Activated CD4-positive, alpha-beta memory T cell treated with anti-CD3 and anti-CD28 coated beads, Interleukin-2, amount 10 ng/mL, durations not matched to agents 7 days and 5 days (primary cell): ENCODE measurements around the gene CTCFL. TPM values are rescaled to one million over a fixed set of nuclear protein-coding genes. Genes with fewer than 3 reads are reported as not detected.

ENCODE experiments used
- CTCF ChIA-PET: fragments of 350-600 bp; sonication (Branson Sonifier 250); formaldehyde crosslinking; loops from one replicate; lab custom pipeline; 2021; ENCODE audit warnings: antibody characterized with exemption, inconsistent platforms; lab: Charles Lee
- POLR2A ChIA-PET: fragments of 350-600 bp; sonication (Branson Sonifier 250); formaldehyde crosslinking; loops from one replicate; lab custom pipeline; 2021; ENCODE audit warnings: antibody characterized with exemption; lab: Charles Lee
- DNase-seq: peaks from one replicate; pipeline ENCODE4 v3.0.0-alpha.2; 2020
- H3K27ac Mint-ChIP-seq: one replicate; pipeline ENCODE4 v1.8.0; 2021; ENCODE audit warnings: mild to moderate bottlenecking, mixed read lengths
- H3K27me3 Mint-ChIP-seq: one replicate; pipeline ENCODE4 v1.8.0; 2021; ENCODE audit warnings: mixed read lengths
- H3K36me3 Mint-ChIP-seq: one replicate; pipeline ENCODE4 v1.8.0; 2021; ENCODE audit warnings: low read depth, mixed read lengths
- H3K4me1 Mint-ChIP-seq: one replicate; pipeline ENCODE4 v1.8.0; 2021; ENCODE audit warnings: mixed read lengths
- H3K4me3 Mint-ChIP-seq: one replicate; pipeline ENCODE4 v1.8.0; 2021; ENCODE audit warnings: mild to moderate bottlenecking, mixed read lengths
- H3K9me3 Mint-ChIP-seq: one replicate; pipeline ENCODE4 v1.8.0; 2021; ENCODE audit warnings: mixed read lengths
- total RNA-seq, 2 experiments: library from RNA; stranded (reverse); gene quantifications; one replicate each; pipeline ENCODE4 v1.2.3, GENCODE V29; 2021

CTCFL gene
- total RNA-seq, 2 experiments from 2014 or later: not detected

DNA sequence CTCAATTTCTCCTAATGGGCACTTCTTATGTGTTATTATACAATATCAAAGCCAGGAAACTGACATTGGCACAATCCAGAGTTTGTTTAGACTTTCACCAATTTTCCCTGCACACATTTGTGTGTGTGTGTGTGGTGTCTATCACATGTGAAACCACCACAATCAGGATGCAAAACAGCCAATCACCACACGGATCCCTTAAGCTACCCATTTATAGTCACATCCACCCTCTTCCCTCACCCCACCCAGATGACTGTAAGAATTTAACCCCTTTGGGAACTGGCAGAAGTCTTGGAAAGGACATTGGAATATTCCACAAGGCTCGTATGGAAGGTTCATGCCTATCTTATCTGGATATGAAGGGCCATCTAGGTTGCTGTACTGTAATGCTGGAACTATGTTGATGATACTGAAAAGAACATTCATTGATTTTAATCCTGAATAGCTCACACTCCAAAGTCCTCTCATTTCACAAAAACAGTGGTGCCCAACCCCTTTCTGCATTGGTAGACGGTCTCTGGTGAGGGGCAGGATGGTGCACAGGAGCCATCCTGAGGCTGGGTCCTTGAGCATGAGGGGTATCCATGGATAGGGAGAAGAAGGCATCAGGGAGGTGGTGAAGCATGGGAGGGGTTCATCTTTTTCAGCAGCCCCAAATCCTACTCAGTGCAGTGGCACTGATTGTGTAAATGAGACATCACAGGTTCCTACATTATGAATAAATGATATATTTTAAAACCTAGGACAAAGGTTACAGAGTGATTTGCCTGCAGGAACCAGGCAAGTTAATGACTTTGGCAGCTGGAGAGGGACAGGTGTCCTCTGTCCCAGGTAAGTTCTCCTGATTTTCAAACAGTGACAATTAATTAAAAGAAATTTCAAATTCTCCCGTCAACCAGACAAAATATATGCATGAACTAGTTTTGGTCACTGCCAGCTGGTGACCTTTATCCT, 12.1 kb upstream of the CTCFL start:
- H3K9me3 Mint-ChIP-seq: no peaks in the 10 kb centered on the region
- ChIA-PET CTCF (no interaction called here), POLR2A (no interaction called here)
- peaks cover 49% of the 10 kb centered on the region for H3K27me3 Mint-ChIP-seq
- no peak for DNase-seq
- H3K4me1 Mint-ChIP-seq: no peaks in the 10 kb centered on the region
- H3K4me3 Mint-ChIP-seq: no peak overlapping the region
- H3K27ac Mint-ChIP-seq: no peak overlapping the region
- H3K36me3 Mint-ChIP-seq: no peaks in the 10 kb centered on the region

DNA sequence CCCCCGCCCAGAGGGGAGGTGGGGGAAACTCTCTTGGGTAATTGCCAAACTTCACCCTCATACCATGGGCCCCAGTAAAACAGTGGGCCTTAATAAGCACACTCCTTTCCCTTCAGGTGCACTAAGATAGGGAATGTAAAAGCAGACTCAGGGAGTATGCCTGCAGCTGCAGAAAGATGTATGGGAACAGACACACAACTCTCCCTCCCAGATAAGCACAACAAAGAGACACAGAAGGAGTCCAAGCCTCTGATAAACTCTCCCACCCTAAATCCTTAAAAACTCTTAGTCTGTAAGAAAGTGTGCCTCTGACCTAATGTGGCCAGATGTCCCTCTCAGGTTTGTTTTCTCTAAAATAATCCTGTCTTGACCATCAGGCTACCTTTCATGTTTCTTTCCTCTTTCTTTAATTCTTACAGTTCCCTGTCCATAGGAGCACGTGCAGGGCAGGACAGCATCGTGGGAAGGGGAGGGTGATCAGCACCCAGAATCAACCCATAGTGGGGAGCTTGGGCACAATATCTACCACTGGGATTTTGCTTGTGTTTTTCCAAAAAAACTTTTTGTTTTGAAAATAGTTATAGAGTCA, 11.3 kb upstream of the CTCFL start:
- ChIA-PET POLR2A (no interaction called here), CTCF (no interaction called here)
- Mint-ChIP-seq H3K27ac (no peak overlapping the region), H3K9me3 (no peaks in the 10 kb centered on the region), H3K4me3 (no peak overlapping the region), H3K36me3 (no peaks in the 10 kb centered on the region), H3K4me1 (no peaks in the 10 kb centered on the region), H3K27me3 (peaks cover 48% of the 10 kb centered on the region)
- DNase-seq: no peak

DNA sequence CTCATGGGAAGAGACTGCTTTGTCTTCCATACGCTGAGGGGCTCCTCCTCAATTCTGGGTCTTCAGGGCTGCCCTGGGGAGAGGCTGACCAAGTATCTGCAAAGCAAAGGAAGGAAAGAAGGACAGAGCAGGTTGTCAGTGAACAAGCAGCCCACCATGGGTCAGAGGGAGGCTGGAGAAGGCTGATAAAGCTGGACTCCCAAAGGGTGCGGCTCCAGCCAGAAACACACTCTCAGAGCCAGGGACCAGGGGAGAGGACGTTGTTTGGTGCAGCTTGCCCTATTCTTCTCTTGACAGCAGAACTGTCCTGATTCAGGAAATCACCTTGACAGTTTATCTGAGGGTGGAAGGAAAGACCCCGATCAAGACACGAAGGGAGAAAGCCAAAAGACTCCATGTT, 10.4 kb upstream of the CTCFL start:
- Mint-ChIP-seq H3K27ac (no peak overlapping the region), H3K4me1 (no peaks in the 10 kb centered on the region), H3K36me3 (no peaks in the 10 kb centered on the region), H3K27me3 (peaks cover 49% of the 10 kb centered on the region), H3K4me3 (no peak overlapping the region), H3K9me3 (no peaks in the 10 kb centered on the region)
- DNase-seq: no peak
- CTCF ChIA-PET: no interaction called here
- POLR2A ChIA-PET: no interaction called here

DNA sequence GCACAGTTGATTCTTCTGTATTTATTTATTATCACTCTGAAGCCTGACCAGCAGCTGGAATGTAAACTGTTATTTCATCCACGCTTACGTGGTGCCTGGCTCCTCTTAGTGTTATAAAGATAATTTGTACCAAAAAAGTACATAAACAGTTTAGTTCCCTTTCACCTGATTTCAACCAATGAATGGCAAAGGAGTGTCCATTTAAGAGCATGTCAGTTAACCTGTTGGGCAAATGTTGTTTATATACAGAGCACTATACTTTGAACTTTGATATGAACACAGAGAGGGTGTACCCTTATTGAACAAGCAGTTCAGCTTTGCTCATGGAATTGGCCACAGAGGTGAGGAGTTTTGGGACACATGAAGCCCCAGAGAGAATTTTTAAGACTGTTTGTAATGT, 7.2 kb upstream of the CTCFL start:
- CTCF ChIA-PET: interaction anchor here (1.1 kb wide), 1 partner anchor 10 kb away, joined by 4 read pairs; no protein-coding TSS in a partner anchor
- DNase-seq: no peak
- peaks cover 37% of the 10 kb centered on the region for H3K27me3 Mint-ChIP-seq
- POLR2A ChIA-PET: interaction anchor here (1.0 kb wide), 1 partner anchor 11 kb away, joined by 3 read pairs; no protein-coding TSS in a partner anchor
- H3K36me3 Mint-ChIP-seq: no peaks in the 10 kb centered on the region
- H3K4me1 Mint-ChIP-seq: no peaks in the 10 kb centered on the region
- H3K9me3 Mint-ChIP-seq: no peaks in the 10 kb centered on the region
- H3K27ac Mint-ChIP-seq: no peak overlapping the region
- H3K4me3 Mint-ChIP-seq: no peak overlapping the region

DNA sequence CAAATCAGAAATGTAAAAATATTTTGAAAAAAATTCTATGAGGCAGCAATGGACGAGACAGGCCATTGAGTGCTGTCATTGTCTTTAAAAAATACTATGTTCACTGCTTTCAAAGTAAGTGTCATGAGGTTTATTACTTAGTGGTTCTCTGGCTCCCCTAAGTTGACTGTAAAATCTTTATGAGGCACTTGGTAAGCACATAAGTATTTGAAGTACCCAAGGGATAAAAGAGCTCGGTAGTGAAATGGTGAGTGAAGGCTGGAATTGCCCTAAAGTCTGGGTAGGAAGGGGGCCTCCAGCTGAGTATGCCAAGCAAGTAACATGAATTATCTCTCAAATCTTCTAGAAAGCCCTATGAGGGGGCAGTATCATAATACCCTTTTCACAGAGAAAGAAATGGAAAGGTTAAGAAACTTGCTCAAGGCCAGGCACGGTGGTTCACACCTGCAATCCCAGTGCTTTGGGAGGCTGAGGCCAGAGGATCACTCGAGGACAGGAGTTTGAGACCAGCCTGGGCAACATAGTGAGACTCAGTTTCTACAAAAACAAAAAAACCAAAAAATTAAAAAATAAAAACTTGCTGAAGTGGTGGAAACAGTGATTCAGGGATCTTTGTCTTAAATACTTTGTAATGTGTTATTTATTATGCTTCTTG, 5.5 kb upstream of the CTCFL start:
- H3K27ac Mint-ChIP-seq: no peak overlapping the region
- no peaks in the 10 kb centered on the region for H3K4me1 Mint-ChIP-seq
- no peaks in the 10 kb centered on the region for H3K9me3 Mint-ChIP-seq
- CTCF ChIA-PET: interaction anchor here (0.6 to 1.9 kb wide), 2 partner anchors 10 to 865 kb away, joined by 3 to 4 read pairs; no protein-coding TSS in a partner anchor
- peaks cover 20% of the 10 kb centered on the region for H3K27me3 Mint-ChIP-seq
- H3K36me3 Mint-ChIP-seq: no peaks in the 10 kb centered on the region
- H3K4me3 Mint-ChIP-seq: no peak overlapping the region
- no peak for DNase-seq
- POLR2A ChIA-PET: no interaction called here

DNA sequence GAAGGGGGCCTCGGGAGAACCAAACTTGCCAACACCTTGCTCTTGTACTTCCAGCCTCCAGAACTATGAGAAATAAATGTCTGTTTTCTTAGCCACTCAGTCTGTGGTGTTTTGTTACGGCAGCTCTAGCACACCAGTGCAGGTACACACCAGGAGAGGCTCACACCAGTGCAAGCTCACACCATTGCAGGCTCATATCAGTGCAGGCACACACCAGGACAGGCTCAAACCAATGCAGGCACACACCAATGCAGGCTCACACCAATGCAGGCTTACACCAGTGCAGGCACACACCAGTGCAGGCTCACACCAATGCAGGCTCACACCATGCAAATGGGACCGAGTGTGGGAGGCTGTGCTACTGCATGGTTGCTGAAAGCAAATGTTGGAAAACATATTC, 4.9 kb upstream of the CTCFL start:
- Mint-ChIP-seq H3K27ac (no peak overlapping the region), H3K4me1 (no peaks in the 10 kb centered on the region), H3K4me3 (no peak overlapping the region), H3K9me3 (no peaks in the 10 kb centered on the region), H3K36me3 (no peaks in the 10 kb centered on the region), H3K27me3 (peaks cover 15% of the 10 kb centered on the region)
- DNase-seq: no peak
- CTCF ChIA-PET: interaction anchor here (1.9 kb wide), 1 partner anchor 10 kb away, joined by 4 read pairs; no protein-coding TSS in a partner anchor
- POLR2A ChIA-PET: no interaction called here

DNA sequence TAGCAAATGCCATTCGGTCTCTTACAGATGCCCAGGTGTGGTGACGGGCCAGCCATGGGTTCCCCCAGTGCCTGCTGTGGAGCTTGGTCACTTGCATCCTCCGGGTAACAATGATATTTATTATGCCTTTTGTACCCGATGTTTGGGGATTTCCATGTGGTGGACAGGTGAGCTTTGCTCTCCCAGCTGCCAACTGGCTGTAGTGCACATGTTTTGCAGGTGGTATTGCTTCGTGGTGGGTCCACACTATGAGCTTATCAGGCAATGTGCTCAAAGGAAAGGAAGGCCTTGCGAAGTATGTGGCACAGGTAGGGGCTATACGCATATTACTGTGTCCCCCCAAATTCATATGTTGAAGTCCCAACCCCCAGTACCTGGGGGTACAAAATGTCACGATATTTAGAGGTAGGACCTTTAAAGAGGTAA, 4.2 kb upstream of the CTCFL start:
- H3K27ac Mint-ChIP-seq: no peak overlapping the region
- H3K4me3 Mint-ChIP-seq: no peak overlapping the region
- POLR2A ChIA-PET: no interaction called here
- no peaks in the 10 kb centered on the region for H3K36me3 Mint-ChIP-seq
- H3K4me1 Mint-ChIP-seq: no peaks in the 10 kb centered on the region
- no peaks in the 10 kb centered on the region for H3K9me3 Mint-ChIP-seq
- CTCF ChIA-PET: no interaction called here
- H3K27me3 Mint-ChIP-seq: peaks cover 12% of the 10 kb centered on the region
- DNase-seq: no peak

DNA sequence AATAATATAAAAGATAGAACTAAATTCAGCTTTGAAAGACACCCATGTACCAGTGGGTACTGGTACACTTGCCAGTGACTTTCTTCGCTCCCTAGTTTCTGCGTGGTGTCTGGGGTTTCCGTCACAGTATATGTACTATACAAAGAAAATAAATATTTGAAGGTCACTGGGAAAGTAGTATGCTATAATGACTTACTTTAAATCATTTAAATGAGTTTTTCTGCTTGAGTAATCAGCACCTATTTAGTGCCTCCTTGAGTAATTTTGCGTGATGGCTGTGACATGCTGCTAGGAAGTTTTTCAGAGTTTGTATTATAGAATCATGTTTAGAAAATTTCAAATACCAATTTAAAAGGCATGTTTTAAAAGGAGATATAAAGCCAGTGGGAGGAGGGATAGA, 3.2 kb upstream of the CTCFL start:
- Mint-ChIP-seq H3K36me3 (no peaks in the 10 kb centered on the region), H3K9me3 (no peaks in the 10 kb centered on the region), H3K4me1 (peaks cover 4% of the 10 kb centered on the region), H3K27me3 (peaks cover 12% of the 10 kb centered on the region), H3K27ac (no peak overlapping the region), H3K4me3 (no peak overlapping the region)
- ChIA-PET CTCF (interaction anchor here (0.8 kb wide), 1 partner anchor 61 kb away, joined by 3 read pairs; no protein-coding TSS in a partner anchor), POLR2A (no interaction called here)
- DNase-seq: no peak

DNA sequence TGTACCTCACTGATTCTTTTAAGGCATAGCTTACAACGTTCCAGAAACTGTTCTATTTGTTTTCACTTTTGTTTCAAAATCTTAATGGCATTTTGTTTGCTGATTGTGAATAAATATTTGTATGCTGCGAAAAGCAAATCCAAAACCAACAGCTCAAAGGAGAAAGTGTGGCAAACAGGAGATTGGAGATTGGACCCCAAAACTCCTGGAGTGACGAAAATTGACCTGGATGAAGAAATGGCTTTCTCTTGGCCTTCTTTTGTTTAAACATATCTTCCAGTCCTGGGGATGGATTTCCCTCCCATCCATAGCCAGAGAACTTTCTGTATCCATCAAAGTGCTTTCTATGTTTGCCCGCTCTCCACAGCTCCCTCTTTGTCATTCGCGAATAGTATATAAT, 2.8 kb upstream of the CTCFL start:
- H3K4me1 Mint-ChIP-seq: peaks cover 8% of the 10 kb centered on the region
- H3K27ac Mint-ChIP-seq: no peak overlapping the region
- H3K36me3 Mint-ChIP-seq: no peaks in the 10 kb centered on the region
- no peak for DNase-seq
- no peak overlapping the region for H3K4me3 Mint-ChIP-seq
- ChIA-PET CTCF (interaction anchor here (0.8 kb wide), 1 partner anchor 60 kb away, joined by 3 read pairs; no protein-coding TSS in a partner anchor), POLR2A (no interaction called here)
- no peaks in the 10 kb centered on the region for H3K9me3 Mint-ChIP-seq
- peaks cover 10% of the 10 kb centered on the region for H3K27me3 Mint-ChIP-seq

DNA sequence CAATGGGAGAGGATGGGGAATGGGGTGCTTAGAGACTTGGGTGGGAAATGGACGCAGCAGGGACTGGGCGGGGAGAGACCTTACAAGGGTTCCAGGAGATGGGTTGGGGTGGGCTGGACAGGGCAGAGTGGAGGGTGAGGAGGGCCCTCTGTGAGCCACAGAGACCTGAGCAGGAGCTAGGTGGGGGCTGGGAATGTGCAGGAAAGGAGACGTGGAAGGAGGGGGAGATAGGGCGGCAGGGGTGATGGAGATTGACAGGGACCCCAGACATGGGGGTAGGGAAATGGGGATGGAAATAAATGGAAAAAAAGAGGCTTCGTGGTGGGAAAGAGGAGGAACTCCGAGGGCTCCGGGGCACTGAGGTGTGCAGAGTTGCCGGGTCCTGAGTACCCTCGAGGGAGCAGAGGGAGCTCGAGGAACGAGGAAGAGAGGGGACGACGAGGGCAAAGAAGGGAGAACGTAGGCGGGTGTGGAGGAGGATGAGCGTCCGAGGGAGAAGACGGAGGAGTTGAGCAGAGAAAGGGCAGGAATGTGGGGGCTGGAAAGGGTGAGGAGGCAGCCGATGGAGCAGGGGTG, 2.0 kb upstream of the CTCFL start:
- Mint-ChIP-seq H3K4me1 (peaks cover 14% of the 10 kb centered on the region), H3K4me3 (no peak overlapping the region), H3K36me3 (no peaks in the 10 kb centered on the region), H3K9me3 (no peaks in the 10 kb centered on the region), H3K27ac (no peak overlapping the region), H3K27me3 (peaks cover 6% of the 10 kb centered on the region)
- ChIA-PET POLR2A (no interaction called here), CTCF (interaction anchor here (0.8 kb wide), 1 partner anchor 60 kb away, joined by 3 read pairs; no protein-coding TSS in a partner anchor)
- DNase-seq: no peak

DNA sequence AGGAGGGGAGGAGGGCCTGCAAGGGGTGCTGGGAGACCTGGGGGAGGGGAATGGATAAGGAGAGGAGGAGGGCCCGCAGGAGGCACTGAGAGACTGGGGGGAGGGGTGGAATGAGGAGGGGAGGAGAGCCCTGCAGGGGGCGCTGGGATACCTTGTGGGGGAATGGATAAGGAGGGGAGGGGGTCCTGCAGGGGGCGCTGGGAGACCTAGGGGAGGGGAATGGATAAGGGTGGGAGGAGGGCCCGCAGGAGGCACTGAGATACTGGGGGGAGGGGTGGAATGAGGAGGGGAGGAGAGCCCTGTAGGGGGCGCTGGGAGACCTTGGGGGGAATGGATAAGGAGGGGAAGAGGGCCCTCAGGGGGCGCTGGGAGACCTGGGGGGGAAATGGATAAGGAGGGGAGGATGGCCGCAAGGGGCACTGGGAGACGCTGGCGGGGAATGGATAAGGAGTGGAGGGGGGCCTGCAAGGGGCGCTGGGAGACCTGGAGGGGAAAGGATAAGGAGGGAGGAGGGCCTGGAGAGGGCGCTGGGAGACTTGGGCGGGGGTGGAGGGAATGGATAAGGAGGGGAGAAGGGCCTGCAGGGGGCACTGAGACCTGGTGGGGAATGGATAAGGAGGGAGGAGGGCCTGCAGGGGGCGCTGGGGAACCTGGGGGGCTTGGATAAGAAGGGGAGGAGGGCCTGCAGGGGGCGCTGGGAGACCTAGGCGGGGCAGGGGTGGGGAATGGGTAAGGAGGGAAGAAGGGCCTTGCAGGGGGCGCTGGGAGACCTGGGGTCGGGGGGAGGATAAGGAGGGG, 1.3 kb upstream of the CTCFL start:
- Mint-ChIP-seq H3K36me3 (no peaks in the 10 kb centered on the region), H3K9me3 (no peaks in the 10 kb centered on the region), H3K27ac (no peak overlapping the region), H3K27me3 (peaks cover 6% of the 10 kb centered on the region), H3K4me1 (peaks cover 18% of the 10 kb centered on the region), H3K4me3 (no peak overlapping the region)
- CTCF ChIA-PET: no interaction called here
- no peak for DNase-seq
- POLR2A ChIA-PET: no interaction called here
